Measurements from ENCODE around the gene ZMYND12.

DNA sequence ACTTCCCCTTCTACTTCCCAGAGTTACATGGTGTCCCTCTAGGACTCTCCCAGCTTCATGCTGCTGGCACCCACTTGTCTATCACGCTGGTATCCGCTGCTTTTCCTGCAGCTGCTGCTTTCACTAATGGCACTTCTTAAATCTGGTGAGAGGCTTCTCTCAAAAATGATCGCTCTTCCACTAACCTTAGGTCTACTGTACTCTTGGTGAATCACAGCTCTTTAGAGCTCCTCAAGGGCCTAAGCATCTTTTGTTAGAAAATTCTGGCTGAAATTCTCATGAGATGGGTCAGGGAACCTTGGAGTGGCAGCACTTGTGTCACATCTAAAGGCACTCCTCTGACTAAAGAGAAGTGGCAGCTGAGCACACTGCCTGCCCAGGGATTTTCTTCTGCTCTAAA is 32.1 kb downstream of the ZMYND12 start:
- TF ChIP-seq, protein P1, sequence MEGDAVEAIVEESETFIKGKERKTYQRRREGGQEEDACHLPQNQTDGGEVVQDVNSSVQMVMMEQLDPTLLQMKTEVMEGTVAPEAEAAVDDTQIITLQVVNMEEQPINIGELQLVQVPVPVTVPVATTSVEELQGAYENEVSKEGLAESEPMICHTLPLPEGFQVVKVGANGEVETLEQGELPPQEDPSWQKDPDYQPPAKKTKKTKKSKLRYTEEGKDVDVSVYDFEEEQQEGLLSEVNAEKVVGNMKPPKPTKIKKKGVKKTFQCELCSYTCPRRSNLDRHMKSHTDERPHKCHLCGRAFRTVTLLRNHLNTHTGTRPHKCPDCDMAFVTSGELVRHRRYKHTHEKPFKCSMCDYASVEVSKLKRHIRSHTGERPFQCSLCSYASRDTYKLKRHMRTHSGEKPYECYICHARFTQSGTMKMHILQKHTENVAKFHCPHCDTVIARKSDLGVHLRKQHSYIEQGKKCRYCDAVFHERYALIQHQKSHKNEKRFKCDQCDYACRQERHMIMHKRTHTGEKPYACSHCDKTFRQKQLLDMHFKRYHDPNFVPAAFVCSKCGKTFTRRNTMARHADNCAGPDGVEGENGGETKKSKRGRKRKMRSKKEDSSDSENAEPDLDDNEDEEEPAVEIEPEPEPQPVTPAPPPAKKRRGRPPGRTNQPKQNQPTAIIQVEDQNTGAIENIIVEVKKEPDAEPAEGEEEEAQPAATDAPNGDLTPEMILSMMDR (IDR thresholded peaks at IDR 0.05; ENCODE audit: low read length): no peak
- TF ChIP-seq EZH2 (IDR thresholded peaks at IDR 0.05; ENCODE audit: borderline replicate concordance, low read length): no peak
